CD14-positive monocyte (primary cell): Measurements from ENCODE around the gene OR52N2. TPM values are rescaled to one million over a fixed set of nuclear protein-coding genes. Genes with fewer than 3 reads are reported as not detected.

Experiments
- DNase-seq, 3 donors: peaks; one replicate each; pipeline ENCODE4 v3.0.0-alpha.2; 2011 to 2022
- H2AFZ ChIP-seq: 2 replicates; pipeline ENCODE4 v1.6.0; 2012; ENCODE audit warnings: mild to moderate bottlenecking, low read depth, low read length, inconsistent platforms; ENCODE audit not compliant: insufficient read depth, poor library complexity, severe bottlenecking
- H3K27ac ChIP-seq, 2 donors: 1 replicate in 1 of 2; 2 replicates in 1 of 2; pipeline ENCODE4 v1.5.1; 2012 to 2013; ENCODE audit warnings: low read length in 2 of 2, control low read depth in 1 of 2, inconsistent platforms in 1 of 2, low read depth in 1 of 2, mild to moderate bottlenecking in 1 of 2
- H3K27me3 ChIP-seq, 2 donors: one replicate each; pipeline versions ENCODE4 v1.6.0 to v1.6.1; 2011 to 2013; ENCODE audit warnings: low read length in 2 of 2; ENCODE audit not compliant: control insufficient read depth in 2 of 2, insufficient read depth in 2 of 2
- H3K36me3 ChIP-seq, 2 donors: replicated peaks in 1 of 2; 1 replicate in 1 of 2; 2 replicates in 1 of 2; pipeline versions ENCODE4 v1.5.1 to v1.6.1; 2012 to 2013; ENCODE audit warnings: low read length in 2 of 2, control low read depth in 1 of 2, inconsistent platforms in 1 of 2, mild to moderate bottlenecking in 1 of 2; ENCODE audit not compliant: insufficient read depth in 2 of 2, control insufficient read depth in 1 of 2
- H3K4me1 ChIP-seq, 2 donors: 1 replicate in 1 of 2; 2 replicates in 1 of 2; pipeline versions ENCODE4 v1.5.1 to v1.6.1; 2012 to 2013; ENCODE audit warnings: low read length in 2 of 2, control low read depth in 1 of 2, inconsistent platforms in 1 of 2, mild to moderate bottlenecking in 1 of 2, moderate library complexity in 1 of 2; ENCODE audit not compliant: insufficient read depth in 2 of 2, control insufficient read depth in 1 of 2
- H3K4me2 ChIP-seq: replicated peaks from 2 replicates; pipeline ENCODE3; 2012; ENCODE audit warnings: low read length, moderate library complexity, mild to moderate bottlenecking; ENCODE audit not compliant: poor library complexity, severe bottlenecking; ENCODE audit errors: extremely low read depth
- H3K4me3 ChIP-seq, 3 experiments: fragments of 200-600 bp in 1 of 3; sonication (generic) in 1 of 3; replicated peaks in 1 of 3; 1 replicate in 2 of 3; 2 replicates in 1 of 3; pipeline ENCODE4 v1.5.1; 2011 to 2013; ENCODE audit warnings: low read length in 3 of 3, mild to moderate bottlenecking in 3 of 3, control low read depth in 2 of 3, low read depth in 2 of 3, inconsistent platforms in 1 of 3, moderate library complexity in 1 of 3
- H3K79me2 ChIP-seq: 2 replicates; pipeline ENCODE4 v1.6.0; 2012; ENCODE audit warnings: mild to moderate bottlenecking, control low read depth, inconsistent platforms, low read length, moderate library complexity; ENCODE audit not compliant: insufficient read depth
- H3K9ac ChIP-seq: 2 replicates; pipeline ENCODE4 v1.6.0; 2017; ENCODE audit warnings: low read length, mild to moderate bottlenecking; ENCODE audit not compliant: insufficient read depth, poor library complexity, severe bottlenecking
- H3K9me3 ChIP-seq, 2 donors: replicated peaks in 1 of 2; 1 replicate in 1 of 2; 2 replicates in 1 of 2; pipeline versions ENCODE4 v1.5.1 to v1.6.1; 2012 to 2013; ENCODE audit warnings: low read length in 2 of 2, control low read depth in 1 of 2; ENCODE audit not compliant: control insufficient read depth in 1 of 2, insufficient read depth in 1 of 2
- H4K20me1 ChIP-seq: 2 replicates; pipeline ENCODE4 v1.6.0; 2012; ENCODE audit warnings: mild to moderate bottlenecking, low read length, control low read depth, moderate library complexity; ENCODE audit not compliant: insufficient read depth
- H3K27ac Mint-ChIP-seq, 7 donors: one replicate each; pipeline ENCODE4 v1.8.0; 2020; ENCODE audit warnings: mild to moderate bottlenecking in 7 of 7, mixed read lengths in 7 of 7, moderate library complexity in 6 of 7, inconsistent platforms in 2 of 7
- H3K27me3 Mint-ChIP-seq, 3 donors: one replicate each; pipeline ENCODE4 v1.8.0; 2021 to 2022; ENCODE audit warnings: low read depth in 3 of 3, mild to moderate bottlenecking in 3 of 3, mixed read lengths in 3 of 3, moderate library complexity in 3 of 3, inconsistent platforms in 1 of 3
- H3K36me3 Mint-ChIP-seq, 2 donors: one replicate each; pipeline ENCODE4 v1.8.0; 2020; ENCODE audit warnings: mixed read lengths in 2 of 2, inconsistent platforms in 1 of 2, mild to moderate bottlenecking in 1 of 2
- H3K4me1 Mint-ChIP-seq: one replicate; pipeline ENCODE4 v1.8.0; 2020; ENCODE audit warnings: mild to moderate bottlenecking, mixed read lengths
- H3K4me3 Mint-ChIP-seq, 2 donors: one replicate each; pipeline ENCODE4 v1.8.0; 2020; ENCODE audit warnings: mild to moderate bottlenecking in 2 of 2, mixed read lengths in 2 of 2, moderate library complexity in 1 of 2
- H3K9me3 Mint-ChIP-seq, 7 donors: one replicate each; pipeline ENCODE4 v1.8.0; 2020 to 2022; ENCODE audit warnings: mixed read lengths in 7 of 7, mild to moderate bottlenecking in 6 of 7, moderate library complexity in 6 of 7, inconsistent platforms in 2 of 7
- CTCF ChIP-seq: fragments of 200-600 bp; IDR thresholded peaks from one replicate; pipeline ENCODE4 v1.8.0; 2022; ENCODE audit warnings: antibody characterized with exemption, mild to moderate bottlenecking
- WGBS: methylation state at CpG from one replicate; pipeline ENCODE4 v1.1.5; 2013; ENCODE audit warnings: missing lambda C conversion rate; ENCODE audit not compliant: insufficient coverage; 5-methylcytosine and 5-hydroxymethylcytosine counted together
- intact Hi-C, 2 donors: fragments of 100-400 bp; cut with micrococcal nuclease; formaldehyde crosslinking; loops; one replicate each; pipeline versions ENCODE4 v1.15.0 to v1.15.1; 2023
- polyA plus RNA-seq, 3 donors: library from polyadenylated mRNA; depleted of rRNA in 1 of 3; unstranded in 2 of 3; stranded (reverse) in 1 of 3; fragments of 300-500 nt in 2 of 3; fragments of >200 nt in 1 of 3; fragmentation: Illumina TruSeq in 2 of 3; gene quantifications; 1 replicate in 2 of 3; 2 replicates in 1 of 3; pipeline ENCODE4 v1.2.3, GENCODE V29; 2012 to 2021

Gene OR52N2
- polyA plus RNA-seq, 3 donors, result not detected

GRCh38 chr11:5809905-5810795 lies 1.4 kb downstream of the OR52N2 start:
- Histone ChIP-seq H3K4me3 (no peak overlapping the region), H3K9ac (no peak overlapping the region), H4K20me1 (no peaks in the 10 kb centered on the region), H3K4me1 (peaks cover 12 to 28% of the 10 kb centered on the region in 2 donors), H2AFZ (peak overlapping the region; percentile 90), H3K36me3 (no peaks in the 10 kb centered on the region), H3K4me2 (no peak overlapping the region), H3K27me3 (no peaks in the 10 kb centered on the region), H3K27ac (peak overlapping the region in 1 of 2 donors; percentile 77), H3K9me3 (no peaks in the 10 kb centered on the region), H3K79me2 (no peaks in the 10 kb centered on the region)
- WGBS, result 100% methylated on average over 1 of the region's 6 CpGs
- peak overlapping the region in 1 of 7 donors; percentile 17 for H3K27ac Mint-ChIP-seq
- intact Hi-C loops, result loop anchor here (5.0 to 10.0 kb wide), 3 partner anchors 205 to 685 kb away; no protein-coding TSS in a partner anchor
- peaks cover 29% of the 10 kb centered on the region for H3K4me1 Mint-ChIP-seq
- H3K4me3 Mint-ChIP-seq, result no peak overlapping the region
- H3K36me3 Mint-ChIP-seq, result no peaks in the 10 kb centered on the region
- H3K9me3 Mint-ChIP-seq, result peaks cover 0 to 3% (median 0%) of the 10 kb centered on the region in 7 donors
- peaks cover 0 to 5% (median 2%) of the 10 kb centered on the region in 3 donors for H3K27me3 Mint-ChIP-seq
- peak in 1 of 3 donors; percentile 14 for DNase-seq
- no peak for TF ChIP-seq CTCF

- Histone ChIP-seq H3K36me3 (no peaks in the 10 kb centered on the region), H4K20me1 (no peaks in the 10 kb centered on the region), H2AFZ (no peak overlapping the region), H3K9ac (no peak overlapping the region), H3K27me3 (no peaks in the 10 kb centered on the region), H3K9me3 (peaks cover 0 to 4% of the 10 kb centered on the region in 2 donors), H3K4me2 (peak overlapping the region; percentile 47), H3K4me1 (peaks cover 24 to 37% of the 10 kb centered on the region in 2 donors), H3K79me2 (no peaks in the 10 kb centered on the region), H3K4me3 (peak overlapping the region in 1 of 3 experiments; percentile 10), H3K27ac (peak overlapping the region in 1 of 2 donors; percentile 73)
- peaks cover 32% of the 10 kb centered on the region for H3K4me1 Mint-ChIP-seq
- H3K27ac Mint-ChIP-seq, result peak overlapping the region; percentile 20 to 79 (median 44)
- no peaks in the 10 kb centered on the region for H3K36me3 Mint-ChIP-seq
- no peak for TF ChIP-seq CTCF
- no CpG with 5 or more reads among the region's 4 CpGs for WGBS
- DNase-seq, result peak; percentile 81 to 91 (median 86)
- peaks cover 0 to 8% (median 2%) of the 10 kb centered on the region in 7 donors for H3K9me3 Mint-ChIP-seq
- no peaks in the 10 kb centered on the region for H3K27me3 Mint-ChIP-seq
- intact Hi-C loops, result loop anchor here in 1 of 2 donors (5.0 kb wide), 1 partner anchor 128 kb away; the partner anchor contains the start of genes TRIM22 and TRIM5
- H3K4me3 Mint-ChIP-seq, result peak overlapping the region in 1 of 2 donors; percentile 65
Observed at GRCh38 chr11:5815534-5815933, 6.8 kb downstream of the OR52N2 start.
